ENCODE data around the gene KDELR1. TPM values are rescaled to one million over a fixed set of nuclear protein-coding genes. Genes with fewer than 3 reads are reported as not detected.
A peak's percentile ranks its signal among the peaks of the same experiment; 100 is the strongest.

Gene KDELR1
- total RNA-seq, 1 experiment from 2014 or later = 111 TPM

DNA sequence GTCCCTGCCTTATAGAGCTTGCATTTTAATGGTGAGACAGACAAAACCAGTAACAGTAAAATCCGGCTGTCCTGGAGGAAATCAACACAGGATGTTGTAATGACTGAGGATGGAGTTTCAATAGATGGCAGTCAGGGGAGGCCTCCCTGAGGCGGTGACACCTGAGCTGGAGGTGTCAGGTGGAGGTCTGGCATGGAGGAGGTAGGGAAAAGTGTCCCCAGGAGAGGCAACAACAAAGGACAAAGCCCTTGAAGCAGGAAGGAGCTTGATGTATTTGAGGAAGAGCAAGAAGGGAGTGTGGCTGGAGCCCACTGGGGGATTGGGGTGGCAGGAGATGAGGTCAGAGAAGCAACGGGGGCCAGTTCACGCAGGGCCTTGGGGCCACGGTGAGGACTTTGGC, 9.9 kb upstream of the KDELR1 start:
- Histone ChIP-seq H3K4me3 (ENCODE audit: low read depth in 2 of 2, low read length in 2 of 2) (no peak overlapping the region), H3K27me3 (ENCODE audit: control insufficient read depth, insufficient read depth, low read length) (no peaks in the 10 kb centered on the region), H3K9me3 (ENCODE audit: control insufficient read depth, insufficient read depth, low read depth, low read length) (no peaks in the 10 kb centered on the region), H3K4me1 (ENCODE audit: control insufficient read depth, insufficient read depth, low read length) (peaks cover 15% of the 10 kb centered on the region), H3K27ac (ENCODE audit: low read length) (no peak overlapping the region), H3K36me3 (ENCODE audit: control insufficient read depth, insufficient read depth, low read length) (no peaks in the 10 kb centered on the region; the same call in 1 of the 2 replicates)
- intact Hi-C loops (cut with micrococcal nuclease; ENCODE audit: unreplicated experiment) = no loop called here
- ATAC-seq (no peak), DNase-seq (ENCODE audit: low read depth, low spot score) (no peak)
- in situ Hi-C loops (cut with HindIII; ENCODE audit: low pct_unique_long_range_greater_than_20kb, low sequenced_read_pairs) = no loop called here
- no peak for TF ChIP-seq POLR2AphosphoS5 (IDR thresholded peaks at IDR 0.05; ENCODE audit: low read depth, low read length)
- TF ChIP-seq, protein P1, sequence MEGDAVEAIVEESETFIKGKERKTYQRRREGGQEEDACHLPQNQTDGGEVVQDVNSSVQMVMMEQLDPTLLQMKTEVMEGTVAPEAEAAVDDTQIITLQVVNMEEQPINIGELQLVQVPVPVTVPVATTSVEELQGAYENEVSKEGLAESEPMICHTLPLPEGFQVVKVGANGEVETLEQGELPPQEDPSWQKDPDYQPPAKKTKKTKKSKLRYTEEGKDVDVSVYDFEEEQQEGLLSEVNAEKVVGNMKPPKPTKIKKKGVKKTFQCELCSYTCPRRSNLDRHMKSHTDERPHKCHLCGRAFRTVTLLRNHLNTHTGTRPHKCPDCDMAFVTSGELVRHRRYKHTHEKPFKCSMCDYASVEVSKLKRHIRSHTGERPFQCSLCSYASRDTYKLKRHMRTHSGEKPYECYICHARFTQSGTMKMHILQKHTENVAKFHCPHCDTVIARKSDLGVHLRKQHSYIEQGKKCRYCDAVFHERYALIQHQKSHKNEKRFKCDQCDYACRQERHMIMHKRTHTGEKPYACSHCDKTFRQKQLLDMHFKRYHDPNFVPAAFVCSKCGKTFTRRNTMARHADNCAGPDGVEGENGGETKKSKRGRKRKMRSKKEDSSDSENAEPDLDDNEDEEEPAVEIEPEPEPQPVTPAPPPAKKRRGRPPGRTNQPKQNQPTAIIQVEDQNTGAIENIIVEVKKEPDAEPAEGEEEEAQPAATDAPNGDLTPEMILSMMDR (IDR thresholded peaks at IDR 0.05) = no peak
- no peak for TF ChIP-seq TCF7L2 (IDR thresholded peaks at IDR 0.05; ENCODE audit: low read depth, low read length)
- TF ChIP-seq, protein P2, sequence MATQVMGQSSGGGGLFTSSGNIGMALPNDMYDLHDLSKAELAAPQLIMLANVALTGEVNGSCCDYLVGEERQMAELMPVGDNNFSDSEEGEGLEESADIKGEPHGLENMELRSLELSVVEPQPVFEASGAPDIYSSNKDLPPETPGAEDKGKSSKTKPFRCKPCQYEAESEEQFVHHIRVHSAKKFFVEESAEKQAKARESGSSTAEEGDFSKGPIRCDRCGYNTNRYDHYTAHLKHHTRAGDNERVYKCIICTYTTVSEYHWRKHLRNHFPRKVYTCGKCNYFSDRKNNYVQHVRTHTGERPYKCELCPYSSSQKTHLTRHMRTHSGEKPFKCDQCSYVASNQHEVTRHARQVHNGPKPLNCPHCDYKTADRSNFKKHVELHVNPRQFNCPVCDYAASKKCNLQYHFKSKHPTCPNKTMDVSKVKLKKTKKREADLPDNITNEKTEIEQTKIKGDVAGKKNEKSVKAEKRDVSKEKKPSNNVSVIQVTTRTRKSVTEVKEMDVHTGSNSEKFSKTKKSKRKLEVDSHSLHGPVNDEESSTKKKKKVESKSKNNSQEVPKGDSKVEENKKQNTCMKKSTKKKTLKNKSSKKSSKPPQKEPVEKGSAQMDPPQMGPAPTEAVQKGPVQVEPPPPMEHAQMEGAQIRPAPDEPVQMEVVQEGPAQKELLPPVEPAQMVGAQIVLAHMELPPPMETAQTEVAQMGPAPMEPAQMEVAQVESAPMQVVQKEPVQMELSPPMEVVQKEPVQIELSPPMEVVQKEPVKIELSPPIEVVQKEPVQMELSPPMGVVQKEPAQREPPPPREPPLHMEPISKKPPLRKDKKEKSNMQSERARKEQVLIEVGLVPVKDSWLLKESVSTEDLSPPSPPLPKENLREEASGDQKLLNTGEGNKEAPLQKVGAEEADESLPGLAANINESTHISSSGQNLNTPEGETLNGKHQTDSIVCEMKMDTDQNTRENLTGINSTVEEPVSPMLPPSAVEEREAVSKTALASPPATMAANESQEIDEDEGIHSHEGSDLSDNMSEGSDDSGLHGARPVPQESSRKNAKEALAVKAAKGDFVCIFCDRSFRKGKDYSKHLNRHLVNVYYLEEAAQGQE (IDR thresholded peaks at IDR 0.05; ENCODE audit: insufficient read depth in 1 of 2, low read depth in 2 of 2, low read length in 1 of 2) = no peak
- no peak for TF ChIP-seq SIN3A (IDR thresholded peaks at IDR 0.05; ENCODE audit: borderline replicate concordance, insufficient read depth, low read depth, low read length)
- no TSS peak for BruUV-seq (replicated peaks)
- ChIA-PET POLR2A (interaction anchor here (0.6 kb wide), 1 partner anchor 10 kb away, joined by 17 read pairs; the partner anchor contains the start of gene KDELR1), CTCF (no interaction called here)

DNA sequence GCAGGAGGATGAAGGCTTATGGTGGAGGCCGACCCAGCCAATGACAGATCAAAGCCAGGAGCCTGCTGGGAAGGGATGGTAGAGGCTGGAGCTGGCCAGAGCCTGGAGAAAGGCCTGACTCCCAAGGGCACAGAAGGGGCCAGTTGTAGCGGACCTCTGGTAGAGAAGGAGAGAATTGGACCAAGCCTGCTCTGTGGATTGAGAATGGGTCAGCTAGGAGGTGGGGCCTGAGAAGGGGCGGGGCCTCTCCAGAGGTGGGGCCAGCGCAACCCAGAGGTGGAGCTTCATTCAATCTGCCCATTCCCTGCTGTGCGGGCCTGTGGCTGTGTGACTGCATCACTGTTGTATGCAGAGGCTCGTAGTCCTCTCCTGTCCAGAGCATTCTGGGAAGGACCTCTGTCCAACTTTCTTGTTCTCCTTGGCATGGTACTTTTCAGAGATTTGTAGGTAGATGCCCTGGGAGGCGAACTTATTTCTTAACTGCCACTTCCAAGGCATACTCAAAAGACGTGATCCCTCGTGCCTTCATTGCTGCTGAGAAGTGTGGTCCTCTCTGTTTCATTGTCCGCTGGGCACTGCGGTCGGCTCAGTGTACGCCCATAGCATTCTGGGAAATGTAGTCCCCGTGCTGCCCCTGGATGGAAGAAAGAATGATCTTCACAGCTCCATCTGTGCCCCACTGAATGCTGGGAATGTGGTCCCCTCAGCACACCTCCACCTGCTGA, 8.8 kb upstream of the KDELR1 start:
- intact Hi-C loops (cut with micrococcal nuclease; ENCODE audit: unreplicated experiment) = no loop called here
- POLR2A ChIA-PET = no interaction called here
- no TSS peak for BruUV-seq (replicated peaks)

More for the DNA sequence above, 8.8 kb upstream of the KDELR1 start:
- TF ChIP-seq, protein P2 (IDR thresholded peaks at IDR 0.05; ENCODE audit: insufficient read depth in 1 of 2, low read depth in 2 of 2, low read length in 1 of 2) = no peak
- TF ChIP-seq TCF7L2 (IDR thresholded peaks at IDR 0.05; ENCODE audit: low read depth, low read length) (no peak), SIN3A (IDR thresholded peaks at IDR 0.05; ENCODE audit: borderline replicate concordance, insufficient read depth, low read depth, low read length) (no peak), POLR2AphosphoS5 (IDR thresholded peaks at IDR 0.05; ENCODE audit: low read depth, low read length) (no peak)
- TF ChIP-seq, protein P1 (IDR thresholded peaks at IDR 0.05) = no peak
- peak; percentile 31; the same call in 1 of the 2 replicates for ATAC-seq
- CTCF ChIA-PET = interaction anchor here (0.5 kb wide), 1 partner anchor 40 kb away, joined by 7 read pairs; no protein-coding TSS in a partner anchor
- Histone ChIP-seq H3K4me3 (ENCODE audit: low read depth in 2 of 2, low read length in 2 of 2) (no peak overlapping the region), H3K4me1 (ENCODE audit: control insufficient read depth, insufficient read depth, low read length) (peaks cover 23% of the 10 kb centered on the region), H3K27ac (ENCODE audit: low read length) (no peak overlapping the region), H3K9me3 (ENCODE audit: control insufficient read depth, insufficient read depth, low read depth, low read length) (no peaks in the 10 kb centered on the region), H3K27me3 (ENCODE audit: control insufficient read depth, insufficient read depth, low read length) (no peaks in the 10 kb centered on the region), H3K36me3 (ENCODE audit: control insufficient read depth, insufficient read depth, low read length) (no peaks in the 10 kb centered on the region; the same call in 1 of the 2 replicates)
- in situ Hi-C loops (cut with HindIII; ENCODE audit: low pct_unique_long_range_greater_than_20kb, low sequenced_read_pairs) = no loop called here
- DNase-seq (ENCODE audit: low read depth, low spot score) = no peak

Measured in Panc1 (cell line).